OCI-LY1 (cell line): ENCODE data around the gene AP1G2.

Source experiments
- EZH2 ChIP-seq: fragments of 200-600 bp; sonication (generic), shearing (Covaris generic); IDR thresholded peaks from 2 replicates; pipeline ENCODE4 v1.8.0; 2017; ENCODE audit warnings: borderline replicate concordance, mixed run types, mild to moderate bottlenecking, antibody characterized with exemption, low read length, moderate library complexity, mixed read lengths
- TF ChIP-seq, protein P1 (sequence below): fragments of 200-600 bp; sonication (generic), shearing (Covaris generic); IDR thresholded peaks from 2 replicates; pipeline ENCODE4 v1.5.1; 2017; ENCODE audit warnings: mild to moderate bottlenecking, antibody characterized with exemption, low read length, moderate library complexity, mixed read lengths

DNA sequence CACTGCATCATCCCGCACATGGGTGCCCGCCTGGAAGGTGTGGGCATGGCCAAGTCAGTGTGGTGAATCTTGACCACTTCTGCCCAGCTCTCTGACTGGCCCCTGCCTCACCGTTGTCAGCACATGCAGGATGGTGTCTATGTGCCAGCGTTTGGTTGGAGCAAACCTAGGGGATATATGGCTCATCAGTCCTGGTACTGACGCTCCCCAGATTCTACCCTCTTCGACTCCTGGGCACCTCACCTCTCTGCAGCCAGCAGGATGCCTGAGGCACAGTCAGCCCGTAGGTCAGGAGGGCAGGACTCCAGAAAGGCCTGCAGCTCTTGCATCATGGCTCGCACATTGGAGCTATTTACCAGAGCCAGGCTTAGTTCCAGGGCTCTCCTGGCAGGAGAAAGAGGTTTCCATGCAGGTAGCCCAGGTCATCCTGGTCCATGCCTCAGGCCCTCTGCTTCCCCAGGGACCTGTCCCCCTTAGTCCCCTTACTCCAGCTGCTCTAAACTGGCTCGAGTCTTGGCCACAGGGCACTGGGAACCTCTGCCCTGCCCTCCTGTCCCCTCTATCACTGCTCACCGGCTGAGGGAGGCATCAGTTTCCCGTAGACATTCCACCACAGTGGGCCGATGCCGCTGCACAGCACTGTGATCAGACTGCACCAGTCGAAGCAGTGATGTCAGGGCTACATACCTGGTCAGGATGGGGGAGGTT lies 4.0 kb downstream of the AP1G2 start:
- TF ChIP-seq, protein P1, sequence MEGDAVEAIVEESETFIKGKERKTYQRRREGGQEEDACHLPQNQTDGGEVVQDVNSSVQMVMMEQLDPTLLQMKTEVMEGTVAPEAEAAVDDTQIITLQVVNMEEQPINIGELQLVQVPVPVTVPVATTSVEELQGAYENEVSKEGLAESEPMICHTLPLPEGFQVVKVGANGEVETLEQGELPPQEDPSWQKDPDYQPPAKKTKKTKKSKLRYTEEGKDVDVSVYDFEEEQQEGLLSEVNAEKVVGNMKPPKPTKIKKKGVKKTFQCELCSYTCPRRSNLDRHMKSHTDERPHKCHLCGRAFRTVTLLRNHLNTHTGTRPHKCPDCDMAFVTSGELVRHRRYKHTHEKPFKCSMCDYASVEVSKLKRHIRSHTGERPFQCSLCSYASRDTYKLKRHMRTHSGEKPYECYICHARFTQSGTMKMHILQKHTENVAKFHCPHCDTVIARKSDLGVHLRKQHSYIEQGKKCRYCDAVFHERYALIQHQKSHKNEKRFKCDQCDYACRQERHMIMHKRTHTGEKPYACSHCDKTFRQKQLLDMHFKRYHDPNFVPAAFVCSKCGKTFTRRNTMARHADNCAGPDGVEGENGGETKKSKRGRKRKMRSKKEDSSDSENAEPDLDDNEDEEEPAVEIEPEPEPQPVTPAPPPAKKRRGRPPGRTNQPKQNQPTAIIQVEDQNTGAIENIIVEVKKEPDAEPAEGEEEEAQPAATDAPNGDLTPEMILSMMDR = no peak
- no peak for TF ChIP-seq EZH2
